SJCRH30 (cell line): Measurements from ENCODE around the gene SAE1. TPM values are rescaled to one million over a fixed set of nuclear protein-coding genes. Genes with fewer than 3 reads are reported as not detected.
A peak's percentile ranks its signal among the peaks of the same experiment; 100 is the strongest.

ENCODE experiments used
- DNase-seq, 2 experiments: peaks; one replicate each; pipeline ENCODE4 v3.0.0-alpha.2; 2015 to 2020
- H3K27ac ChIP-seq: fragments of 250-450 bp; sonication (Bioruptor Pico); 2 replicates; pipeline ENCODE4 v1.5.1; 2020; ENCODE audit warnings: mild to moderate bottlenecking, moderate library complexity
- H3K27me3 ChIP-seq: fragments of 250-450 bp; sonication (Bioruptor Pico); 2 replicates; pipeline ENCODE4 v1.5.1; 2020; ENCODE audit warnings: mild to moderate bottlenecking, moderate library complexity
- H3K36me3 ChIP-seq: fragments of 250-450 bp; sonication (Bioruptor Pico); 2 replicates; pipeline ENCODE4 v1.5.1; 2020; ENCODE audit warnings: mild to moderate bottlenecking, moderate library complexity
- H3K4me1 ChIP-seq: fragments of 250-450 bp; sonication (Bioruptor Pico); 2 replicates; pipeline ENCODE4 v1.5.1; 2020; ENCODE audit warnings: mild to moderate bottlenecking, moderate library complexity
- H3K4me3 ChIP-seq: fragments of 250-450 bp; sonication (Bioruptor Pico); 2 replicates; pipeline ENCODE4 v1.5.1; 2020; ENCODE audit warnings: mild to moderate bottlenecking, moderate library complexity
- H3K9me3 ChIP-seq: fragments of 250-450 bp; sonication (Bioruptor Pico); replicated peaks from 2 replicates; pipeline ENCODE4 v1.5.1; 2020; ENCODE audit warnings: mild to moderate bottlenecking, moderate library complexity
- total RNA-seq: library from RNA; depleted of rRNA; stranded (reverse); fragments of >200 nt; shearing (Covaris generic); gene quantifications from 2 replicates; pipeline ENCODE4 v1.2.3, GENCODE V29; 2014; rRNA removed

The SAE1 gene
- total RNA-seq, 1 experiment from 2014 or later: 219 TPM

- Histone ChIP-seq H3K4me3 (peak within 1 kb of the TSS; percentile 61), H3K4me1 (peaks cover 15% of the 10 kb centered on the region), H3K9me3 (no peaks in the 10 kb centered on the region), H3K27ac (peak within 1 kb of the TSS; percentile 69), H3K36me3 (peaks cover 5% of the 10 kb centered on the region; the same call in 1 of the 2 replicates), H3K27me3 (no peaks in the 10 kb centered on the region)
- peak; percentile 97 to 98 for DNase-seq
Observed at GRCh38 chr19:47255879-47256692, 125.5 kb downstream of the SAE1 start, which contains the start of gene CCDC9. Gene CCDC9 (plus strand): TSS chr19:47256525. CDS start chr19:47258401, 1,876 bp downstream.

DNA sequence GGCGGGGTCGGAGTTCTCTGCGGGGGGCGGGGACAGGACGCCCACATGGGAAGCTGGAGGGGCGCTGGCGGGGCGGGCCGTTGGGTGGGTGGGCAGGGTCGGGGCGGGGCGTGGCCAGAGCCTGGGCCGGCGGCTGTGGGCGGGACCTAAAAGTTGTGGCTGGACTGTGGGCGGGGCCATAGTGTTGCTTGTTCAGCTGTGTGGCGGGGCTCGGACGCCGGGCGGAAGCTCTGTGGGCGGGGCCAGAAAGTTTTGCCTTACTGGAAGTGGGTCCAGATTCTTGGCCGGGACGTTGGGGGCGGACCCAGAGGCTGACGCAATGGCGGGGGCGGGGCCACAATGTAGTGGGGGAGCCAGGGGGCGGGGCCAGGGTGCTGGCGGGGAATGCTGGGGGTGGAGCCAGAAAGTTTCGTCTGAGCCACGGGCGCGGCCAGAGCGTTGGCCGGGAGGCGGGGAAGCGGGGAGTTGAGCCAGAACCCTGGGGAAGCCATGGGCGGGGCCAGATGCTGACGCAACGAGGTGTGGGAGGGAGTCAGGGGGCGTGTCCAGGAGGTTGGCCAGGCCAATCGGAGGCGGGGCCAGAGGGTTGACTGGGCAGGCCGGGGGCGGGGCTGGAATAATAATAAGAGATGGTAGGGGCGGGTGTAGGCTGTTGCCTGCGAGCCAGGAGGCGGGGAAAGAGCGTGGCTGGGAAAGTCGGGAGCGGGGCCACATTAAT, 126.2 kb downstream of the SAE1 start:
- peak overlapping the region; percentile 61 for H3K4me3 ChIP-seq
- DNase-seq: peak; percentile 99 to 100
- H3K27ac ChIP-seq: peak overlapping the region; percentile 69
- H3K9me3 ChIP-seq: no peaks in the 10 kb centered on the region
- H3K36me3 ChIP-seq: peaks cover 8% of the 10 kb centered on the region; the same call in 1 of the 2 replicates
- H3K4me1 ChIP-seq: peaks cover 15% of the 10 kb centered on the region
- no peaks in the 10 kb centered on the region for H3K27me3 ChIP-seq

DNA sequence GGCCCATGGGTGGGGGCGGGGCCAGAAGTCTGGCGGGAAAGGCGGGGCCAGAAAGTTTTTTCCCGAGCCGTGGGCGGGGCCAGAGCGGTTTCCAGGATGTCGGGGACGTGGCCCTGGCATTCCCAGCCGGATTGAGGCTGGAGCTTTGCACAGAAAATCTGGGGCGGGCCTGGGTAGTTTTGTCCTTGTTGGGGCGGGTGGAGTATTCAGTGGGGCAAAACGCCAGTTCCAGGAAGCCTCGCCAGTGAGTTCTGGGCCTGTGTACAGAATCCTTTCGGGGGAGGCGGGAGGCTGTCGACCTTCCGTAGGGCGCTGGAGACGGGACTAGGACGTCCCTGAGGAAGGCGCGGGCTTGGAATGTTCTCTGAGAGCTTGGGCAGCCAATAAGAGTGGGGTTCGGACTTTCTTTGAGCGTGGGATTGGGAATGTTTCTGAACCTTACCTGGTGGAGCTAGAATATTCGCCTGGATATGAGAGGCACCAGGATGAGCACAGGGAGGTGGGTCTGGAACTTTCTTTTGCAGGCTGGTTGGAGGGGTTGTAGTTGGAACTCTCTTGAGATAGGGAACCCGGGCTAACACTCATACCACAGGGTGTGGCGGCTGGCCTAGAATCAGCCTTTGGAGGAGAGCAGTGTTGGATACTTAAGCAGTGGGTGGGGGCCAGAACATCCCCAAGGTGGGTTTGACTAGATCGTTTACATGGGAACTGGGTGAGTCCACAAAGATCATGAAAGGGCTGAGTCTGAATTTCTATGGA, 127.0 kb downstream of the SAE1 start:
- H3K36me3 ChIP-seq: peaks cover 8% of the 10 kb centered on the region; the same call in 1 of the 2 replicates
- H3K27ac ChIP-seq: peak overlapping the region; percentile 64
- no peak for DNase-seq
- peaks cover 14% of the 10 kb centered on the region for H3K4me1 ChIP-seq
- no peaks in the 10 kb centered on the region for H3K27me3 ChIP-seq
- H3K9me3 ChIP-seq: no peaks in the 10 kb centered on the region
- H3K4me3 ChIP-seq: peak overlapping the region; percentile 61

DNA sequence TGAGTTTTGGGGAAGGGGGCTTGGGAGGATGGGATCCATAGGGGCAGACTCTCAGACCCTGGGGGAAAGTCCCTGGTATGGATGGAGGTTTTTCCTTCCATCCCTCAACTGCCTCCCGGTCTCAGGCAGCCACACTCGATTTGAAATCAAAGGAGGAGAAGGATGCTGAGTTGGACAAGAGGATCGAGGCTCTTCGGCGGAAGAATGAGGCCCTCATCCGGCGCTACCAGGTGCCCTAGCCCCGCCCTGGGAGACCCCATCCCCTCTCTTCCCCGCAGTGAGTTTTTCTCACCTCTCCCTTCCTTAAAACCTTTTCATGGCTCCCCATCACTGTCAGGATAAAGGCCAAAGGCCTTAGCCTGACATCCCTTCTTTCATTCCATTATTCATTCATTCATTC, 127.8 kb downstream of the SAE1 start:
- Histone ChIP-seq H3K9me3 (no peaks in the 10 kb centered on the region), H3K27me3 (no peaks in the 10 kb centered on the region), H3K4me3 (peak overlapping the region; percentile 61), H3K27ac (no peak overlapping the region), H3K36me3 (peaks cover 8% of the 10 kb centered on the region), H3K4me1 (peaks cover 5% of the 10 kb centered on the region)
- DNase-seq: no peak

DNA sequence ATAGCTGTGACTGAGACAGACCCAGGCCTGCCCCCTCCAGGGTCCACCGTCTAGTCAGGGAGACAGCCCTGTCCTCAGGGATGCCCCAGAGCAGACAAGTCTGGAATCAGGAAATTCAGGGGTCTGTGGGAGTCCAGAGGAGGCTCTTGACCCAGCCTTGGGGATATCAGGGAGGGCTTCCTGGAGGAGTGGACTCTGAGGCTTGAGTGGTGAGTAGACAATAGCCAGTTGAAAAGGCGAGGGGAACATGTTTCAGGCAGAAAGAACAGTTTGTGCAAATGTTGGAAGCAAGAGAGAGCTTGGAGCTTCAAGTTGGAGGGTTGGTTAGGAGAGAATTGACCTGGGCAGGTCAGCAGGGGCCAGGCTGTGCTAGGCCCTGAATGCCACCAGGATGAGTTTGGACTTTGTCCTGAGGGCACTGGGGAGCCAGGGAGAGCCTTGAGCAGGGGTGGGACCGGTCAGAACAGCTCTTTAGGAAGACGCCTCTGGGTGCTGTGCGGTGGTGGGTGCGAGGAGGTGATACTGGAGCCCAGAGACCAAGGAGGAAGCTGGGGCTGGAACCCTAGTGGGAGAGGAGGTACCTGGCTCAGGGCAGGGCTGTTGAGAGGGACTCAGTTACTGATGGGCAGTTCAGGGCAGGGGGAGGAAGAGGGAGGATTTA, 128.4 kb downstream of the SAE1 start:
- Histone ChIP-seq H3K27me3 (no peaks in the 10 kb centered on the region), H3K36me3 (peaks cover 8% of the 10 kb centered on the region), H3K27ac (no peak overlapping the region), H3K4me3 (no peak overlapping the region), H3K9me3 (no peaks in the 10 kb centered on the region), H3K4me1 (no peaks in the 10 kb centered on the region; the same call in 1 of the 2 replicates)
- DNase-seq: no peak

Other genes with a start within 250 kb of the SAE1 start
- gene NPAS1, start 111.0 kb upstream of the SAE1 start, total RNA-seq: not detected in 2 replicates
- gene TMEM160, start 82.2 kb upstream of the SAE1 start, total RNA-seq: 22.6 and 28.8 TPM in 2 replicates
- 19.4 and 21.2 TPM in 2 replicates for gene ZC3H4, start 17.1 kb upstream of the SAE1 start, total RNA-seq
- 1.7 and 2.3 TPM in 2 replicates for gene BBC3, start 100.4 kb downstream of the SAE1 start, total RNA-seq
- 7.2 and 10.7 TPM in 2 replicates for gene CCDC9, start 125.7 kb downstream of the SAE1 start, total RNA-seq
- 1.4 and 2.4 TPM in 2 replicates for gene INAFM1, start 144.1 kb downstream of the SAE1 start, total RNA-seq
- gene C5AR1, start 179.0 kb downstream of the SAE1 start, total RNA-seq: not detected in 2 replicates
- not detected in 2 replicates for gene C5AR2, start 201.3 kb downstream of the SAE1 start, total RNA-seq
- 18.9 and 20.3 TPM in 2 replicates for gene DHX34, start 218.5 kb downstream of the SAE1 start, total RNA-seq